Measurements from ENCODE around the gene PERP. TPM values are rescaled to one million over a fixed set of nuclear protein-coding genes. Genes with fewer than 3 reads are reported as not detected.

Gene PERP
- total and polyA plus RNA-seq, 2 donors (not counting 1 experiment from before 2014, with no cell fraction given): 0.22 to 0.30 TPM

GRCh38 chr6:138113588-138114210 is 6.5 kb upstream of the PERP start:
- POLR2A ChIA-PET: no interaction called here

GRCh38 chr6:138110229-138110628 is 3.0 kb upstream of the PERP start:
- no peaks in the 10 kb centered on the region for H3K9me3 Mint-ChIP-seq (ENCODE audit: insufficient read depth)
- WGBS (ENCODE audit: insufficient coverage): 83% methylated on average over 1 of the region's 3 CpGs
- Histone ChIP-seq H3K4me1 (ENCODE audit: control insufficient read depth in 2 of 2, insufficient read depth in 2 of 2, low read length in 2 of 2) (peaks cover 15 to 19% of the 10 kb centered on the region in 2 donors), H3K4me3 (ENCODE audit: control extremely low read depth in 1 of 5, extremely low read depth in 1 of 5, insufficient read depth in 1 of 5, low read depth in 2 of 5, low read length in 4 of 5) (no peak overlapping the region), H3K9me3 (ENCODE audit: control extremely low read depth in 1 of 3, control insufficient read depth in 2 of 3, insufficient read depth in 1 of 3, low read length in 2 of 3) (no peaks in the 10 kb centered on the region), H4K20me1 (ENCODE audit: control insufficient read depth, insufficient read depth, low read length, poor library complexity, severe bottlenecking) (no peaks in the 10 kb centered on the region), H2AFZ (ENCODE audit: insufficient read depth, low read depth, low read length, poor library complexity, severe bottlenecking) (no peak overlapping the region), H3K27me3 (replicated peaks in 1 of 4; ENCODE audit: control extremely low read depth in 1 of 4, control insufficient read depth in 3 of 4, insufficient read depth in 4 of 4, low read length in 3 of 4) (peaks cover 0 to 36% (median 29%) of the 10 kb centered on the region in 4 experiments), H3K9ac (ENCODE audit: low read length) (no peak overlapping the region), H3K4me2 (replicated peaks; ENCODE audit: low read depth, low read length, poor library complexity, severe bottlenecking) (no peak overlapping the region), H3K36me3 (replicated peaks in 1 of 2; ENCODE audit: control extremely low read depth in 1 of 2, control insufficient read depth in 1 of 2, extremely low read depth in 1 of 2, insufficient read depth in 2 of 2, low read length in 1 of 2) (no peaks in the 10 kb centered on the region), H3K27ac (ENCODE audit: low read length in 2 of 2) (no peak overlapping the region), H3K79me2 (ENCODE audit: control insufficient read depth, insufficient read depth, low read length) (no peaks in the 10 kb centered on the region)
- ATAC-seq (ENCODE audit: low read depth): no peak
- POLR2A ChIA-PET: no interaction called here
- TF ChIP-seq EZH2 (IDR thresholded peaks at IDR 0.05; ENCODE audit: borderline replicate concordance, insufficient read depth, low read depth, low read length, poor library complexity, severe bottlenecking): no peak
- TF ChIP-seq, protein P1, sequence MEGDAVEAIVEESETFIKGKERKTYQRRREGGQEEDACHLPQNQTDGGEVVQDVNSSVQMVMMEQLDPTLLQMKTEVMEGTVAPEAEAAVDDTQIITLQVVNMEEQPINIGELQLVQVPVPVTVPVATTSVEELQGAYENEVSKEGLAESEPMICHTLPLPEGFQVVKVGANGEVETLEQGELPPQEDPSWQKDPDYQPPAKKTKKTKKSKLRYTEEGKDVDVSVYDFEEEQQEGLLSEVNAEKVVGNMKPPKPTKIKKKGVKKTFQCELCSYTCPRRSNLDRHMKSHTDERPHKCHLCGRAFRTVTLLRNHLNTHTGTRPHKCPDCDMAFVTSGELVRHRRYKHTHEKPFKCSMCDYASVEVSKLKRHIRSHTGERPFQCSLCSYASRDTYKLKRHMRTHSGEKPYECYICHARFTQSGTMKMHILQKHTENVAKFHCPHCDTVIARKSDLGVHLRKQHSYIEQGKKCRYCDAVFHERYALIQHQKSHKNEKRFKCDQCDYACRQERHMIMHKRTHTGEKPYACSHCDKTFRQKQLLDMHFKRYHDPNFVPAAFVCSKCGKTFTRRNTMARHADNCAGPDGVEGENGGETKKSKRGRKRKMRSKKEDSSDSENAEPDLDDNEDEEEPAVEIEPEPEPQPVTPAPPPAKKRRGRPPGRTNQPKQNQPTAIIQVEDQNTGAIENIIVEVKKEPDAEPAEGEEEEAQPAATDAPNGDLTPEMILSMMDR (IDR thresholded peaks at IDR 0.05): no peak
- no peak overlapping the region for H3K27ac Mint-ChIP-seq
- intact Hi-C loops (cut with micrococcal nuclease): no loop called here
- H3K27me3 Mint-ChIP-seq: peaks cover 51% of the 10 kb centered on the region
- no peak overlapping the region for H3K4me3 Mint-ChIP-seq
- peaks cover 18% of the 10 kb centered on the region for H3K4me1 Mint-ChIP-seq
- CTCF ChIA-PET: interaction anchor here (1.0 to 3.1 kb wide), 3 partner anchors 10 to 406 kb away, joined by 3 to 28 read pairs (median 3); no protein-coding TSS in a partner anchor
- DNase-seq: no peak

More at GRCh38 chr6:138113588-138114210, 6.5 kb upstream of the PERP start:
- DNase-seq (no peak), ATAC-seq (ENCODE audit: low read depth) (no peak)
- Histone ChIP-seq H3K9ac (ENCODE audit: low read length) (no peak overlapping the region), H3K4me3 (ENCODE audit: control extremely low read depth in 1 of 5, extremely low read depth in 1 of 5, insufficient read depth in 1 of 5, low read depth in 2 of 5, low read length in 4 of 5) (no peak overlapping the region), H4K20me1 (ENCODE audit: control insufficient read depth, insufficient read depth, low read length, poor library complexity, severe bottlenecking) (no peaks in the 10 kb centered on the region), H3K36me3 (replicated peaks in 1 of 2; ENCODE audit: control extremely low read depth in 1 of 2, control insufficient read depth in 1 of 2, extremely low read depth in 1 of 2, insufficient read depth in 2 of 2, low read length in 1 of 2) (no peaks in the 10 kb centered on the region), H3K4me2 (replicated peaks; ENCODE audit: low read depth, low read length, poor library complexity, severe bottlenecking) (no peak overlapping the region), H2AFZ (ENCODE audit: insufficient read depth, low read depth, low read length, poor library complexity, severe bottlenecking) (no peak overlapping the region), H3K27ac (ENCODE audit: low read length in 2 of 2) (no peak overlapping the region), H3K27me3 (replicated peaks in 1 of 4; ENCODE audit: control extremely low read depth in 1 of 4, control insufficient read depth in 3 of 4, insufficient read depth in 4 of 4, low read length in 3 of 4) (peaks cover 0 to 6% (median 5%) of the 10 kb centered on the region in 4 experiments), H3K9me3 (ENCODE audit: control extremely low read depth in 1 of 3, control insufficient read depth in 2 of 3, insufficient read depth in 1 of 3, low read length in 2 of 3) (no peaks in the 10 kb centered on the region), H3K4me1 (ENCODE audit: control insufficient read depth in 2 of 2, insufficient read depth in 2 of 2, low read length in 2 of 2) (peaks cover 0 to 6% of the 10 kb centered on the region in 2 donors), H3K79me2 (ENCODE audit: control insufficient read depth, insufficient read depth, low read length) (no peaks in the 10 kb centered on the region)
- intact Hi-C loops (cut with micrococcal nuclease): no loop called here
- H3K27ac Mint-ChIP-seq: no peak overlapping the region
- H3K27me3 Mint-ChIP-seq: peaks cover 37% of the 10 kb centered on the region
- peaks cover 5% of the 10 kb centered on the region for H3K4me1 Mint-ChIP-seq
- no peaks in the 10 kb centered on the region for H3K9me3 Mint-ChIP-seq (ENCODE audit: insufficient read depth)
- no peak for TF ChIP-seq EZH2 (IDR thresholded peaks at IDR 0.05; ENCODE audit: borderline replicate concordance, insufficient read depth, low read depth, low read length, poor library complexity, severe bottlenecking)
- TF ChIP-seq, protein P1 (IDR thresholded peaks at IDR 0.05): no peak
- no peak overlapping the region for H3K4me3 Mint-ChIP-seq
- no CpG with 5 or more reads among the region's 3 CpGs for WGBS (ENCODE audit: insufficient coverage)
- CTCF ChIA-PET: interaction anchor here (0.6 to 5.7 kb wide), 13 partner anchors 8 to 1843 kb away, joined by 3 to 146 read pairs (median 6); partner anchors contain the start of gene PERP
